ENCODE data around the gene GART. TPM values are rescaled to one million over a fixed set of nuclear protein-coding genes. Genes with fewer than 3 reads are reported as not detected.

Gene GART
- total RNA-seq, 1 experiment from 2014 or later, result 132 TPM

DNA sequence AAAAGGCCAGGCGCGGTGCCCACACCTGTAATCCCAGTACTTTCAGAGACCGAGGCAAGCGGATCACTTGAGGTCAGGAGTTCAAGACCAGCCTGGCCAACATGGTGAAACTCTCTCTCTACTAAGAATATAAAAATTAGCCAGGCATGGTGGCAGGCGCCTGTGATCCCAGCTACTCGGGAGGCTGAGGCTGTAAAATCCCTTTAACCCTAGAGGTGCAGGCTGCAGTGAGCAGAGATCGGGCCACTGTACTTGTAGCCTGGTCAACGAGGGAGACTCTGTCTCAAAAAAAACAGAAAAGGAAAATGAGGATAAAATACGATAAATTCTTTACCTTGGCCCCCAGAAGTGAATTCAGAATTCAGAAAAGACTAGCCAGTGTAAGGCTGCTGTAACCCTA, 63.7 kb downstream of the GART start:
- Histone ChIP-seq H3K4me1 (ENCODE audit: control insufficient read depth, insufficient read depth, low read length) (no peaks in the 10 kb centered on the region; the same call in 1 of the 2 replicates), H3K27me3 (ENCODE audit: control insufficient read depth, insufficient read depth, low read length) (no peaks in the 10 kb centered on the region), H3K9me3 (ENCODE audit: control insufficient read depth, insufficient read depth, low read depth, low read length) (no peaks in the 10 kb centered on the region), H3K4me3 (ENCODE audit: low read depth in 2 of 2, low read length in 2 of 2) (peak overlapping the region; percentile 74 to 80), H3K36me3 (ENCODE audit: control insufficient read depth, insufficient read depth, low read length) (no peaks in the 10 kb centered on the region; the same call in 1 of the 2 replicates), H3K27ac (ENCODE audit: low read length) (peak overlapping the region; percentile 54; the same call in 1 of the 2 replicates)
- intact Hi-C loops (cut with micrococcal nuclease; ENCODE audit: unreplicated experiment) (no loop called here), in situ Hi-C loops (cut with HindIII; ENCODE audit: low pct_unique_long_range_greater_than_20kb, low sequenced_read_pairs) (no loop called here)
- no TSS peak for BruUV-seq (replicated peaks)
- TF ChIP-seq, protein P1, sequence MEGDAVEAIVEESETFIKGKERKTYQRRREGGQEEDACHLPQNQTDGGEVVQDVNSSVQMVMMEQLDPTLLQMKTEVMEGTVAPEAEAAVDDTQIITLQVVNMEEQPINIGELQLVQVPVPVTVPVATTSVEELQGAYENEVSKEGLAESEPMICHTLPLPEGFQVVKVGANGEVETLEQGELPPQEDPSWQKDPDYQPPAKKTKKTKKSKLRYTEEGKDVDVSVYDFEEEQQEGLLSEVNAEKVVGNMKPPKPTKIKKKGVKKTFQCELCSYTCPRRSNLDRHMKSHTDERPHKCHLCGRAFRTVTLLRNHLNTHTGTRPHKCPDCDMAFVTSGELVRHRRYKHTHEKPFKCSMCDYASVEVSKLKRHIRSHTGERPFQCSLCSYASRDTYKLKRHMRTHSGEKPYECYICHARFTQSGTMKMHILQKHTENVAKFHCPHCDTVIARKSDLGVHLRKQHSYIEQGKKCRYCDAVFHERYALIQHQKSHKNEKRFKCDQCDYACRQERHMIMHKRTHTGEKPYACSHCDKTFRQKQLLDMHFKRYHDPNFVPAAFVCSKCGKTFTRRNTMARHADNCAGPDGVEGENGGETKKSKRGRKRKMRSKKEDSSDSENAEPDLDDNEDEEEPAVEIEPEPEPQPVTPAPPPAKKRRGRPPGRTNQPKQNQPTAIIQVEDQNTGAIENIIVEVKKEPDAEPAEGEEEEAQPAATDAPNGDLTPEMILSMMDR (IDR thresholded peaks at IDR 0.05), result no peak
- TF ChIP-seq SIN3A (IDR thresholded peaks at IDR 0.05; ENCODE audit: borderline replicate concordance, insufficient read depth, low read depth, low read length) (no peak), TCF7L2 (IDR thresholded peaks at IDR 0.05; ENCODE audit: low read depth, low read length) (no peak), REST (IDR thresholded peaks at IDR 0.05; ENCODE audit: insufficient read depth in 1 of 2, low read depth in 2 of 2, low read length in 1 of 2) (no peak), POLR2AphosphoS5 (IDR thresholded peaks at IDR 0.05; ENCODE audit: low read depth, low read length) (no peak)
- DNase-seq (ENCODE audit: low read depth, low spot score) (no peak), ATAC-seq (no peak)
- ChIA-PET CTCF (no interaction called here), POLR2A (no interaction called here)

DNA sequence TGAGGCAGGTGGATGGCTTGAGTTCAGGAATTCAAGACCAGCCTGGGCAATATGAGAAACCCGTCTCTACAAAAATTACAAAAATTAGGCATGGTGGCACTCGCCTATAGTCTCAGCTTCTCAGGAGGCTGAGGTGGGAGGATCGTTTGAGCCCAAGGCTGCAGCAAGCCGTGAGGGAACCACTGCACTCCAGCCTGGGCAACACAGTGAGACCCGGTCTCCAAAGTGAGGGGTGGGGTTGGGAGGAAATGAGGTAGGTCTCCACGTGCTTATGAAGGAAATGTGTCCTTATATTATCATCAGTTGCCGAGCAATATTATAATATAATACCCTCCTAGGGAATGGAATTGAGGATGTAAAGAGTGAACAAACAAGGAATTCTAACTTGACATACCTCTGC, 64.9 kb downstream of the GART start:
- Histone ChIP-seq H3K27me3 (ENCODE audit: control insufficient read depth, insufficient read depth, low read length) (no peaks in the 10 kb centered on the region), H3K9me3 (ENCODE audit: control insufficient read depth, insufficient read depth, low read depth, low read length) (no peaks in the 10 kb centered on the region), H3K4me1 (ENCODE audit: control insufficient read depth, insufficient read depth, low read length) (no peaks in the 10 kb centered on the region; the same call in 1 of the 2 replicates), H3K36me3 (ENCODE audit: control insufficient read depth, insufficient read depth, low read length) (no peaks in the 10 kb centered on the region; the same call in 1 of the 2 replicates), H3K4me3 (ENCODE audit: low read depth in 2 of 2, low read length in 2 of 2) (no peak overlapping the region), H3K27ac (ENCODE audit: low read length) (no peak overlapping the region)
- in situ Hi-C loops (cut with HindIII; ENCODE audit: low pct_unique_long_range_greater_than_20kb, low sequenced_read_pairs), result no loop called here
- no TSS peak for BruUV-seq (replicated peaks)
- no peak for ATAC-seq
- CTCF ChIA-PET, result no interaction called here
- POLR2A ChIA-PET, result no interaction called here
- intact Hi-C loops (cut with micrococcal nuclease; ENCODE audit: unreplicated experiment), result no loop called here
- DNase-seq (ENCODE audit: low read depth, low spot score), result no peak
- TF ChIP-seq POLR2AphosphoS5 (IDR thresholded peaks at IDR 0.05; ENCODE audit: low read depth, low read length) (no peak), TCF7L2 (IDR thresholded peaks at IDR 0.05; ENCODE audit: low read depth, low read length) (no peak), SIN3A (IDR thresholded peaks at IDR 0.05; ENCODE audit: borderline replicate concordance, insufficient read depth, low read depth, low read length) (no peak), REST (IDR thresholded peaks at IDR 0.05; ENCODE audit: insufficient read depth in 1 of 2, low read depth in 2 of 2, low read length in 1 of 2) (no peak)
- TF ChIP-seq, protein P1 (IDR thresholded peaks at IDR 0.05), result no peak

Data from Panc1 (cell line).